ENCODE results near the gene TAS2R8.
"Not testable (repeated sequence)": the region's sequence is repeated elsewhere in the genome, so short reads cannot be mapped to it uniquely, and the experiment has no call there.

Gene TAS2R8

GRCh38 chr12:10807186-10807585 is at the start of gene TAS2R8:
Gene TAS2R8, minus strand, starts transcription at chr12:10807286. Its CDS starts 306 bp downstream, at chr12:10806980.
- DNase-seq = no peak

GRCh38 chr12:10855807-10856206 is 48.7 kb upstream of the TAS2R8 start:
- no peak for DNase-seq

- DNase-seq = no peak
Observed at GRCh38 chr12:10853776-10854175, 46.7 kb upstream of the TAS2R8 start.

GRCh38 chr12:10851243-10851858 is 44.3 kb upstream of the TAS2R8 start:
- no peak for DNase-seq

GRCh38 chr12:10849425-10849878 is 42.4 kb upstream of the TAS2R8 start, which contains the start of gene PRR4:
Gene PRR4, minus strand, starts transcription at chr12:10849475. Its CDS starts 38 bp downstream, at chr12:10849437.
- DNase-seq = no peak

- no peak for DNase-seq
Observed at GRCh38 chr12:10847744-10848143, 40.7 kb upstream of the TAS2R8 start.

- DNase-seq = no peak
Observed at GRCh38 chr12:10842862-10843261, 35.8 kb upstream of the TAS2R8 start.

- DNase-seq = no peak
Observed at GRCh38 chr12:10838461-10838860, 31.4 kb upstream of the TAS2R8 start.

- no peak for DNase-seq
Observed at GRCh38 chr12:10829994-10830393, 22.9 kb upstream of the TAS2R8 start.

GRCh38 chr12:10826258-10826657 is 19.2 kb upstream of the TAS2R8 start, which contains the start of gene TAS2R10:
Gene TAS2R10, minus strand, starts transcription at chr12:10826358. Its CDS starts 89 bp downstream, at chr12:10826269.
- DNase-seq = no peak

- no peak for DNase-seq
Observed at GRCh38 chr12:10824957-10825356, 17.9 kb upstream of the TAS2R8 start.

- DNase-seq = no peak
Observed at GRCh38 chr12:10811883-10812536, 4.9 kb upstream of the TAS2R8 start.

- no peak for DNase-seq
Observed at GRCh38 chr12:10810068-10810467, 3.0 kb upstream of the TAS2R8 start, which contains the start of gene TAS2R9. Gene TAS2R9, minus strand, starts transcription at chr12:10810168. Its CDS starts 93 bp downstream, at chr12:10810075.

- no peak for DNase-seq
Observed at GRCh38 chr12:10802587-10802986, 4.5 kb downstream of the TAS2R8 start, which contains the start of gene TAS2R7. Gene TAS2R7, minus strand, starts transcription at chr12:10802627. Its CDS starts 57 bp downstream, at chr12:10802570.

- DNase-seq = no peak
Observed at GRCh38 chr12:10801741-10802140, 5.3 kb downstream of the TAS2R8 start.

- DNase-seq = no peak
Observed at GRCh38 chr12:10794222-10794621, 12.9 kb downstream of the TAS2R8 start.

- not testable (repeated sequence) for DNase-seq
Observed at GRCh38 chr12:10791769-10792168, 15.3 kb downstream of the TAS2R8 start.

- DNase-seq = no peak
Observed at GRCh38 chr12:10783252-10783651, 23.8 kb downstream of the TAS2R8 start.

- no peak for DNase-seq
Observed at GRCh38 chr12:10779103-10779502, 28.0 kb downstream of the TAS2R8 start.

GRCh38 chr12:10771132-10771733 is 35.9 kb downstream of the TAS2R8 start:
- no peak for DNase-seq

- no peak for DNase-seq
Observed at GRCh38 chr12:10759657-10760056, 47.4 kb downstream of the TAS2R8 start.

GRCh38 chr12:10756194-10756593 is 50.9 kb downstream of the TAS2R8 start:
- no peak for DNase-seq

Measured in stimulated activated CD4-positive, alpha-beta T cell treated with anti-CD3 and anti-CD28 coated beads, Interleukin-1b, Interleukin-23, amount 100 ng/mL, for 48 hours (primary cell).